HL-60 (cell line): ENCODE measurements around the gene ACACA.

Experiments
- DNase-seq, 2 experiments: peaks; one replicate each; pipeline ENCODE4 v3.0.0-alpha.2; 2010 to 2020; ENCODE audit warnings: low read depth in 1 of 2, low spot score in 1 of 2
- H3K27ac ChIP-seq: fragments of 250-450 bp; sonication (Bioruptor Pico); replicated peaks from 2 replicates; pipeline ENCODE4 v1.5.1; 2020; ENCODE audit warnings: mild to moderate bottlenecking, moderate library complexity
- H3K27me3 ChIP-seq: fragments of 250-450 bp; sonication (Bioruptor Pico); 2 replicates; pipeline ENCODE4 v1.5.1; 2021; ENCODE audit warnings: mild to moderate bottlenecking, moderate library complexity; ENCODE audit not compliant: insufficient read depth, poor library complexity, severe bottlenecking
- H3K4me3 ChIP-seq: replicated peaks from 2 replicates; pipeline ENCODE4 v1.5.1; 2011; ENCODE audit warnings: mild to moderate bottlenecking, control low read depth, low read length; ENCODE audit not compliant: insufficient read depth
- CTCF ChIP-seq: IDR thresholded peaks from one replicate; pipeline ENCODE4 v1.5.1; 2011; ENCODE audit warnings: low read length, control low read depth, inconsistent platforms; ENCODE audit not compliant: insufficient read depth
- GABPA ChIP-seq: IDR thresholded peaks from 2 replicates; pipeline ENCODE4 v1.6.1; 2012; ENCODE audit warnings: low read depth
- POLR2AphosphoS5 ChIP-seq: IDR thresholded peaks from 2 replicates; pipeline ENCODE4 v1.6.1; 2012; ENCODE audit warnings: low read depth
- REST ChIP-seq: IDR thresholded peaks from 2 replicates; pipeline ENCODE4 v1.6.1; 2012; ENCODE audit warnings: low read depth; ENCODE audit not compliant: insufficient replicate concordance
- SPI1 ChIP-seq: IDR thresholded peaks from 2 replicates; pipeline ENCODE4 v1.6.1; 2012; ENCODE audit warnings: low read depth, mild to moderate bottlenecking, borderline replicate concordance

The ACACA gene

GRCh38 chr17:37221865-37222264, 184.8 kb downstream of the ACACA start:
- H3K27ac ChIP-seq: no peak overlapping the region
- H3K4me3 ChIP-seq: no peak overlapping the region
- TF ChIP-seq POLR2AphosphoS5 (no peak), SPI1 (no peak), REST (no peak), GABPA (no peak), CTCF (no peak)
- DNase-seq: no peak
- H3K27me3 ChIP-seq: no peaks in the 10 kb centered on the region

GRCh38 chr17:37220607-37220953, 186.1 kb downstream of the ACACA start:
- H3K4me3 ChIP-seq: no peak overlapping the region
- TF ChIP-seq REST (no peak), POLR2AphosphoS5 (no peak), CTCF (no peak), SPI1 (no peak), GABPA (no peak)
- no peaks in the 10 kb centered on the region for H3K27me3 ChIP-seq
- peak in 1 of 2 experiments; percentile 14 for DNase-seq
- H3K27ac ChIP-seq: no peak overlapping the region

- no peak for TF ChIP-seq SPI1
- no peak for TF ChIP-seq REST
- no peak for TF ChIP-seq CTCF
- TF ChIP-seq GABPA: no peak
- no peak for TF ChIP-seq POLR2AphosphoS5
- no peak overlapping the region for H3K27ac ChIP-seq
- H3K4me3 ChIP-seq: no peak overlapping the region
- DNase-seq: no peak
- no peaks in the 10 kb centered on the region for H3K27me3 ChIP-seq
Observed at GRCh38 chr17:37219876-37220606, 186.6 kb downstream of the ACACA start.
